ENCODE measurements around the gene PTPRE.

DNA sequence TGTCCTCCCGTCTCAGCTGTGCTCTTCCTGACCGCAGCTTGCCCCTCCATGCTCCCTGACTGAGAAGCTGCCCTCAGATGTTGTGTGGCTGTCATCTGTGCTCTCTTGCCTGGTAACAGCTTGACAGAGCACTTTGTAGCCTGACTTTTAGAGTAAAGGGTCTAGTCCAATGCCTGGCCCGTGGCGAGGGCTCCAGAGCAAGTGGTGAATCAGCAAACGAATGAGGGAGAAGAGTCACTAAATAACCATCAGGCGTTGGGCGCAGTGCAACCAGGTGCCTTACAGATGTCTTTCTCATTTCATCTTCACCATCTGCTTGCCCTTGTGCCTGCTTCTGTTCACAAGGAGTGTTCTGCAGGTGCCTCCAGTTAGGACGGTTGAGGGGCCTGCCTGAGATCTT is 173.7 kb downstream of the PTPRE start:
- TF ChIP-seq, protein P1, sequence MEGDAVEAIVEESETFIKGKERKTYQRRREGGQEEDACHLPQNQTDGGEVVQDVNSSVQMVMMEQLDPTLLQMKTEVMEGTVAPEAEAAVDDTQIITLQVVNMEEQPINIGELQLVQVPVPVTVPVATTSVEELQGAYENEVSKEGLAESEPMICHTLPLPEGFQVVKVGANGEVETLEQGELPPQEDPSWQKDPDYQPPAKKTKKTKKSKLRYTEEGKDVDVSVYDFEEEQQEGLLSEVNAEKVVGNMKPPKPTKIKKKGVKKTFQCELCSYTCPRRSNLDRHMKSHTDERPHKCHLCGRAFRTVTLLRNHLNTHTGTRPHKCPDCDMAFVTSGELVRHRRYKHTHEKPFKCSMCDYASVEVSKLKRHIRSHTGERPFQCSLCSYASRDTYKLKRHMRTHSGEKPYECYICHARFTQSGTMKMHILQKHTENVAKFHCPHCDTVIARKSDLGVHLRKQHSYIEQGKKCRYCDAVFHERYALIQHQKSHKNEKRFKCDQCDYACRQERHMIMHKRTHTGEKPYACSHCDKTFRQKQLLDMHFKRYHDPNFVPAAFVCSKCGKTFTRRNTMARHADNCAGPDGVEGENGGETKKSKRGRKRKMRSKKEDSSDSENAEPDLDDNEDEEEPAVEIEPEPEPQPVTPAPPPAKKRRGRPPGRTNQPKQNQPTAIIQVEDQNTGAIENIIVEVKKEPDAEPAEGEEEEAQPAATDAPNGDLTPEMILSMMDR (IDR thresholded peaks at IDR 0.05): no peak
- TF ChIP-seq POLR2A (IDR thresholded peaks at IDR 0.05): no peak

Measured in right lobe of liver (tissue), 4 donors.